ENCODE results near the gene C2CD4B.

The C2CD4B gene

GRCh38 chr15:62147551-62147950 lies 17.5 kb downstream of the C2CD4B start:
- DNase-seq, result no peak

- DNase-seq, result no peak
These were observed 17.9 kb downstream of the C2CD4B start for GRCh38 chr15:62147149-62147548.

GRCh38 chr15:62145015-62145735 lies 19.9 kb downstream of the C2CD4B start:
- DNase-seq, result no peak

- DNase-seq, result no peak
These were observed 22.3 kb downstream of the C2CD4B start for GRCh38 chr15:62142736-62143135.

GRCh38 chr15:62141643-62142588 lies 23.2 kb downstream of the C2CD4B start:
- DNase-seq, result no peak

GRCh38 chr15:62141200-62141599 lies 23.9 kb downstream of the C2CD4B start:
- DNase-seq, result no peak

- DNase-seq, result peak; percentile 43
These were observed 27.0 kb downstream of the C2CD4B start for GRCh38 chr15:62138124-62138523.

- no peak for DNase-seq
These were observed 27.9 kb downstream of the C2CD4B start for GRCh38 chr15:62136911-62137865.

GRCh38 chr15:62135532-62136134 lies 29.5 kb downstream of the C2CD4B start:
- DNase-seq, result peak; percentile 73

- DNase-seq, result no peak
These were observed 31.9 kb downstream of the C2CD4B start for GRCh38 chr15:62133141-62133540.

GRCh38 chr15:62128916-62129315 lies 36.2 kb downstream of the C2CD4B start:
- DNase-seq, result no peak

- no peak for DNase-seq
These were observed 38.7 kb downstream of the C2CD4B start for GRCh38 chr15:62126364-62126763.

- DNase-seq, result peak; percentile 53
These were observed 39.3 kb downstream of the C2CD4B start for GRCh38 chr15:62125773-62126172.

- no peak for DNase-seq
These were observed 40.1 kb downstream of the C2CD4B start for GRCh38 chr15:62124973-62125303.

- no peak for DNase-seq
These were observed 40.7 kb downstream of the C2CD4B start for GRCh38 chr15:62124176-62124972.

GRCh38 chr15:62122249-62122648 lies 42.8 kb downstream of the C2CD4B start:
- no peak for DNase-seq

GRCh38 chr15:62121273-62122015 lies 43.6 kb downstream of the C2CD4B start:
- DNase-seq, result no peak

- DNase-seq, result no peak
These were observed 44.3 kb downstream of the C2CD4B start for GRCh38 chr15:62120776-62121175.

- no peak for DNase-seq
These were observed 45.2 kb downstream of the C2CD4B start for GRCh38 chr15:62119874-62120273.

GRCh38 chr15:62119227-62119864 lies 45.7 kb downstream of the C2CD4B start:
- peak; percentile 92 for DNase-seq
